Adrenal gland (tissue), 12 donors: ENCODE results near the gene ENAH. TPM values are rescaled to one million over a fixed set of nuclear protein-coding genes. Genes with fewer than 3 reads are reported as not detected.

Source experiments
- DNase-seq, 7 donors: peaks; one replicate each; pipeline ENCODE4 v3.0.0-alpha.2; 2019 to 2020
- H3K27ac ChIP-seq, 5 donors: fragments of 200-600 bp; sonication (generic) in 4 of 5; 1 replicate in 3 of 5; 2 replicates in 2 of 5; pipeline versions ENCODE4 v1.5.1 to v1.8.0; 2016 to 2020; ENCODE audit warnings: mild to moderate bottlenecking in 1 of 5
- H3K27me3 ChIP-seq: fragments of 200-600 bp; 2 replicates; pipeline ENCODE4 v1.8.0; 2021
- H3K36me3 ChIP-seq, 2 donors: fragments of 200-600 bp; replicated peaks in 1 of 2; 1 replicate in 1 of 2; 2 replicates in 1 of 2; pipeline versions ENCODE4 v1.5.1 to v1.8.0; 2018 to 2022
- H3K4me1 ChIP-seq, 2 donors: fragments of 200-600 bp; replicated peaks in 1 of 2; 1 replicate in 1 of 2; 2 replicates in 1 of 2; pipeline versions ENCODE4 v1.5.1 to v1.8.0; 2018 to 2021
- H3K4me3 ChIP-seq, 4 donors: fragments of 200-600 bp; sonication (generic) in 3 of 4; one replicate each; pipeline ENCODE4 v1.5.1; 2016 to 2018
- H3K9me3 ChIP-seq, 3 donors: fragments of 200-600 bp; sonication (generic) in 1 of 3; replicated peaks in 1 of 3; 1 replicate in 2 of 3; 2 replicates in 1 of 3; pipeline versions ENCODE4 v1.5.1 to v1.8.0; 2016 to 2021
- POLR2A ChIP-seq, 2 donors: fragments of 450-650 bp; IDR thresholded peaks; one replicate each; pipeline ENCODE4 v1.6.1; 2017; ENCODE audit warnings: antibody characterized with exemption in 2 of 2, mild to moderate bottlenecking in 2 of 2, moderate library complexity in 1 of 2
- WGBS, 4 donors: extraction: QIAGEN DNeasy Blood & Tissue Kit in 2 of 4; methylation state at CpG; one replicate each; pipeline versions ENCODE4 v1.1.5 to v1.1.7; 2013 to 2017; 5-methylcytosine and 5-hydroxymethylcytosine counted together
- intact Hi-C, 2 donors: fragments of 100-400 bp; cut with DNase I; formaldehyde crosslinking; loops; one replicate each; pipeline versions ENCODE4 v1.14.1 to v1.15.0; 2022 to 2023
- polyA plus RNA-seq, 3 donors: library from polyadenylated mRNA; stranded (reverse); fragments of 200-250 nt in 2 of 3; fragments of 350-450 nt in 1 of 3; fragmentation: Illumina TruSeq in 1 of 3; extraction: RNeasy Lipid Tissue Mini Kit (QIAGEN cat#74804) in 1 of 3; gene quantifications; one replicate each; pipeline ENCODE4 v1.2.3, GENCODE V29; 2013 to 2014
- total RNA-seq, 9 donors: library from RNA; depleted of rRNA in 4 of 9; stranded (reverse); fragments of >200 nt in 4 of 9; fragments of 120-200 nt in 1 of 9; fragmentation: NEBNext Ultra II Directional in 1 of 9; extraction: Animal tissue kit (Norgen Biotek cat#: 25700) in 1 of 9; gene quantifications; one replicate each; pipeline versions ENCODE4 v1.1.0 to v1.2.4, GENCODE V29; 2013 to 2023
- TF ChIP-seq, protein P1 (sequence below), 6 experiments: fragments of 450-650 bp in 4 of 6; fragments of 200-600 bp in 2 of 6; sonication (generic) in 1 of 6; IDR thresholded peaks; 1 replicate in 5 of 6; 2 replicates in 1 of 6; pipeline versions ENCODE4 v1.5.1 to v1.8.0; 2016 to 2021; ENCODE audit warnings: antibody characterized with exemption in 6 of 6, mild to moderate bottlenecking in 2 of 6, moderate library complexity in 1 of 6
- donor health status: healthy with polysubstance abuse.
- donor health status: Bipolar disorder and iron deficiency.
- donor health status: DM: yes; HTN: yes; CAD: no.
- donor health status: DM: no; HTN: no; CAD: no.
- donor health status: DM: no; HTN: no; CAD: no.
- donor health status: DM: yes; HTN: yes; CAD: no.

The ENAH gene
- total and polyA plus RNA-seq, 12 donors = 10.0 to 142 (median 71.9) TPM

DNA sequence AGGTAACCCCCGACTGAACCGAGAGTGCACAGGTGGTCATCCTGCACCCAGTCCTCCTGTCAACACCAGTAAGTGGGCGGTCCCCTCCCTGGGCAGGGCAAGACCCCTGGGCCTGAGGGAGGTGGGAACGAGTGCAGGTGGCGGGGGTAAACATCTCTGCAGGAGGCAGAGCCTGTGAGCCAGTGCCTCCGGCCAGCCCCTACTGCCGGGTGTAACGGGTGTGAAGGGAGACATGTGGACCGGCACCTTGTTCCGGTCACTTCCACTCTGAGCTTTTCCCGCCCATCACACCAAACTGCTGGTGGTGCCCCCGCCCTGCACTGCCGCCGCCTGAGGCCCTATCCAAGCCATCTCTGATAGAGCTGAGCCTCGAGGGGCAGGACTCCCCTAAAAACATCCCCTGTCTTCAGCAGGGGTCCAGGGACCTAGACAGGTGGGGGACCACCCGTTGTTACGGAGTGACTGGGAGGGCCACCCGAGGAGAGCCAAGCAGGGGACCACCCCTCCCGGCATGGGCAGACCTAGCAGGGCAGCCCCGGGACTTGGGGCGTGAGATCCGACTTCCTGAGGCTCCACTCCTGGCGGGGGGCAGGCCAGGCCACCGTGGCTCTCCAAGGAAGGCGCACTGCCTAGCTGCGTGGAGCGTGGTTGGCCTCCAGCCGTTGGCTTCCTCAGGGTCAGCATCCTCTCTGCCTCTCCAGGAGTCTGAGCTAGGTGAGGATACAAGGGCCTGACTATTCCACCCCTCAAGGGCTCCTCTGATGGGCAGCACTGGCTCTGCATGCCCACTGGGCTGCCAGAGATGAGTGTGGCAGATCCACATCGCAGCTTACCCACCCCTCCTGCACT lies 181.2 kb downstream of the ENAH start:
- H3K27me3 ChIP-seq = no peaks in the 10 kb centered on the region
- intact Hi-C loops = loop anchor here in 1 of 2 donors (5.0 kb wide), 1 partner anchor 506 kb away; no protein-coding TSS in a partner anchor
- WGBS, 4 donors = 78 to 87% (median 81%) methylated on average over 18 to 29 of the region's 29 CpGs
- no peak overlapping the region for H3K4me3 ChIP-seq
- TF ChIP-seq, protein P1, sequence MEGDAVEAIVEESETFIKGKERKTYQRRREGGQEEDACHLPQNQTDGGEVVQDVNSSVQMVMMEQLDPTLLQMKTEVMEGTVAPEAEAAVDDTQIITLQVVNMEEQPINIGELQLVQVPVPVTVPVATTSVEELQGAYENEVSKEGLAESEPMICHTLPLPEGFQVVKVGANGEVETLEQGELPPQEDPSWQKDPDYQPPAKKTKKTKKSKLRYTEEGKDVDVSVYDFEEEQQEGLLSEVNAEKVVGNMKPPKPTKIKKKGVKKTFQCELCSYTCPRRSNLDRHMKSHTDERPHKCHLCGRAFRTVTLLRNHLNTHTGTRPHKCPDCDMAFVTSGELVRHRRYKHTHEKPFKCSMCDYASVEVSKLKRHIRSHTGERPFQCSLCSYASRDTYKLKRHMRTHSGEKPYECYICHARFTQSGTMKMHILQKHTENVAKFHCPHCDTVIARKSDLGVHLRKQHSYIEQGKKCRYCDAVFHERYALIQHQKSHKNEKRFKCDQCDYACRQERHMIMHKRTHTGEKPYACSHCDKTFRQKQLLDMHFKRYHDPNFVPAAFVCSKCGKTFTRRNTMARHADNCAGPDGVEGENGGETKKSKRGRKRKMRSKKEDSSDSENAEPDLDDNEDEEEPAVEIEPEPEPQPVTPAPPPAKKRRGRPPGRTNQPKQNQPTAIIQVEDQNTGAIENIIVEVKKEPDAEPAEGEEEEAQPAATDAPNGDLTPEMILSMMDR (IDR thresholded peaks at IDR 0.05) = no peak
- TF ChIP-seq POLR2A (IDR thresholded peaks at IDR 0.05) = no peak
- no peaks in the 10 kb centered on the region for H3K9me3 ChIP-seq
- no peaks in the 10 kb centered on the region for H3K36me3 ChIP-seq
- no peak overlapping the region for H3K27ac ChIP-seq
- peak in 3 of 7 donors; percentile 16 to 43 (median 19) for DNase-seq
- H3K4me1 ChIP-seq = peaks cover 4 to 12% of the 10 kb centered on the region in 2 donors

DNA sequence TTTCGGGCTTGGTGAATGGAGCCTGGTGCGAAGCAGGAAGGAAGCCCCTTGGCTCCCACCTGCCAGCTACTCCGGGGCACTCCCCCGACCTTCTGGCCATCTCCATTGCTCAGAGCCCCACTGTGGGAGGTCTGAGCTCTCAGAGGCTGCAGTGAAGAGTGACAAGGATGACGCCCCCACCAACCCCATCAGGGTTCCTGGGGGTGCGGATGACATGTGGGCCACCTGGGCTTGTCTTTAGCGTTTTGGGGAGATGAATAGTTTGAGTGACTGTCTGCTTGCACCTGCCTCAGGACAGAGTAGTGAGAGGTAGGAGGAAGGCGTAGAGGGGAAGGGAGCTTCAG lies 181.8 kb downstream of the ENAH start:
- peaks cover 4 to 12% of the 10 kb centered on the region in 2 donors for H3K4me1 ChIP-seq
- intact Hi-C loops = loop anchor here in 1 of 2 donors (5.0 kb wide), 1 partner anchor 506 kb away; no protein-coding TSS in a partner anchor
- no peaks in the 10 kb centered on the region for H3K9me3 ChIP-seq
- H3K27ac ChIP-seq = no peak overlapping the region
- peak in 1 of 7 donors; percentile 14 for DNase-seq
- no peaks in the 10 kb centered on the region for H3K27me3 ChIP-seq
- no peak overlapping the region for H3K4me3 ChIP-seq
- H3K36me3 ChIP-seq = no peaks in the 10 kb centered on the region
- TF ChIP-seq POLR2A (IDR thresholded peaks at IDR 0.05) = no peak
- TF ChIP-seq, protein P1 (IDR thresholded peaks at IDR 0.05) = no peak
- WGBS, 4 donors = 65 to 79% (median 70%) methylated on average over 8 of the region's 8 CpGs

DNA sequence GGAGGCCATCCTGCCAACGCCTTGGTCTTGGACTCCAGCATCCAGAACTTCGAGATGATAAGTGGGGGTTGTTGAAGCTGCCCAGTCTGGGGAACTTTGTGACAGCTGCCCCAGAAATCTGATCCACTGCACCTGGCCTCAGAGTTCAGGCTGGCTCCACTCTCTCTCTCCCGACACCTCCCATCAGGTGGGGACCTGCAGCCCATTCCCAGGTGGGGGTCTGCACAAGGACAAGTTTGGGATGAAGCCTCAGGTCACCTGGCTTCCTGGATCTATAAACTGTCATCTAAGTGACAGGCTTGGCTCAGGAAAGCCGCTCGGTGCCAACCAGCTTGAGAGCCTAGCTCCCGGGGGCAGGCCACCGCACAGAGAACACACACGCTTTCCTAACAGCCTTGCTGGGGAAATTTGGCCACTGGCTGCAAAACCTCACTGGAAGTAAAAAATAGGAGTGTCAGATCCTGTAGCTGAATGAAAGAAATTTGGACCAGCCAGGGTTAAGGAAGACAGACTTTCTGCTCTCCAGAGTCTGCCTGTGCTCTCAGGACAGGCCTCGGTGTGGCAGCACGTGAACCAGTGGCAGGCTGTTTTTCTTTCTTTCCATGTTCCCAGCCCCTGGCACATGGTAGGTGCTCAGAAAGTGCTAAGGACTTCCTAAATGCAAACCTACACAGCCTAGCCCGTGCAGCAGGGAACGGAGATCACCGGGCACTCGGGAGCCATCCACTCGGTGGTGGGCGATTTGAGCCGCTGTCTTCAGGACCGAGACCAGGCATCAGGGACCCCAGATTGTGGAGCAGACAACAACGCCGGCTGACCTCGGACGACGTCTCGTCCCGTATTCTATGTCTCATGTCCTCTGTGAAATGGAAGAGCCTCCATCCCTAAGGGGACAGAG lies 182.5 kb downstream of the ENAH start:
- 68 to 85% (median 85%) methylated on average over 14 to 25 of the region's 25 CpGs for WGBS, 4 donors

More for the DNA sequence above, 182.5 kb downstream of the ENAH start:
- TF ChIP-seq POLR2A (IDR thresholded peaks at IDR 0.05) = no peak
- TF ChIP-seq, protein P1 (IDR thresholded peaks at IDR 0.05) = no peak
- intact Hi-C loops = loop anchor here in 1 of 2 donors (5.0 kb wide), 1 partner anchor 507 kb away; no protein-coding TSS in a partner anchor
- Histone ChIP-seq H3K9me3 (no peaks in the 10 kb centered on the region), H3K4me3 (no peak overlapping the region), H3K27me3 (no peaks in the 10 kb centered on the region), H3K36me3 (no peaks in the 10 kb centered on the region), H3K27ac (no peak overlapping the region), H3K4me1 (peaks cover 4 to 12% of the 10 kb centered on the region in 2 donors)
- peak in 2 of 7 donors; percentile 11 to 47 for DNase-seq
